Neural crest cell (in vitro differentiated cells): Measurements from ENCODE around the gene FUBP3. TPM values are rescaled to one million over a fixed set of nuclear protein-coding genes. Genes with fewer than 3 reads are reported as not detected.

Experiments used
- DNase-seq: peaks from one replicate; pipeline ENCODE4 v3.0.0; 2021; ENCODE audit warnings: low read depth, mixed read lengths, low spot score
- H3K27ac Mint-ChIP-seq: one replicate; pipeline ENCODE4 v1.8.0; 2021; ENCODE audit warnings: mild to moderate bottlenecking, mixed read lengths; ENCODE audit not compliant: unreplicated experiment
- H3K27me3 Mint-ChIP-seq: 2 replicates; pipeline ENCODE4 v1.8.0; 2021; ENCODE audit warnings: low read depth, mild to moderate bottlenecking, mixed read lengths
- H3K36me3 Mint-ChIP-seq: 2 replicates; pipeline ENCODE4 v1.8.0; 2021; ENCODE audit warnings: low read depth, mild to moderate bottlenecking, mixed read lengths
- H3K4me1 Mint-ChIP-seq: 2 replicates; pipeline ENCODE4 v1.8.0; 2021; ENCODE audit warnings: mixed read lengths
- H3K4me3 Mint-ChIP-seq: one replicate; pipeline ENCODE4 v1.8.0; 2021; ENCODE audit warnings: mild to moderate bottlenecking, mixed read lengths
- H3K9me3 Mint-ChIP-seq: 2 replicates; pipeline ENCODE4 v1.8.0; 2021; ENCODE audit warnings: mixed read lengths
- total RNA-seq: library from RNA; stranded (reverse); gene quantifications from 2 replicates; pipeline ENCODE4 v1.2.1, GENCODE V29; 2021
- TF ChIP-seq, protein P1 (sequence below): fragments of 200-600 bp; sonication (generic); conservative IDR thresholded peaks from 2 replicates; pipeline ENCODE4 v1.5.0; 2021; ENCODE audit warnings: antibody characterized with exemption, mild to moderate bottlenecking

Gene FUBP3
- total RNA-seq, 1 donor from 2014 or later, result 67.7 TPM

GRCh38 chr9:130548103-130548502, 31.3 kb upstream of the FUBP3 start:
- Mint-ChIP-seq H3K4me3 (no peak overlapping the region), H3K36me3 (peaks cover 3% of the 10 kb centered on the region), H3K4me1 (peaks cover 11% of the 10 kb centered on the region), H3K27me3 (peaks cover 6% of the 10 kb centered on the region), H3K27ac (no peak overlapping the region), H3K9me3 (peaks cover 2% of the 10 kb centered on the region)
- TF ChIP-seq, protein P1, sequence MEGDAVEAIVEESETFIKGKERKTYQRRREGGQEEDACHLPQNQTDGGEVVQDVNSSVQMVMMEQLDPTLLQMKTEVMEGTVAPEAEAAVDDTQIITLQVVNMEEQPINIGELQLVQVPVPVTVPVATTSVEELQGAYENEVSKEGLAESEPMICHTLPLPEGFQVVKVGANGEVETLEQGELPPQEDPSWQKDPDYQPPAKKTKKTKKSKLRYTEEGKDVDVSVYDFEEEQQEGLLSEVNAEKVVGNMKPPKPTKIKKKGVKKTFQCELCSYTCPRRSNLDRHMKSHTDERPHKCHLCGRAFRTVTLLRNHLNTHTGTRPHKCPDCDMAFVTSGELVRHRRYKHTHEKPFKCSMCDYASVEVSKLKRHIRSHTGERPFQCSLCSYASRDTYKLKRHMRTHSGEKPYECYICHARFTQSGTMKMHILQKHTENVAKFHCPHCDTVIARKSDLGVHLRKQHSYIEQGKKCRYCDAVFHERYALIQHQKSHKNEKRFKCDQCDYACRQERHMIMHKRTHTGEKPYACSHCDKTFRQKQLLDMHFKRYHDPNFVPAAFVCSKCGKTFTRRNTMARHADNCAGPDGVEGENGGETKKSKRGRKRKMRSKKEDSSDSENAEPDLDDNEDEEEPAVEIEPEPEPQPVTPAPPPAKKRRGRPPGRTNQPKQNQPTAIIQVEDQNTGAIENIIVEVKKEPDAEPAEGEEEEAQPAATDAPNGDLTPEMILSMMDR, result no peak
- DNase-seq, result no peak

DNA sequence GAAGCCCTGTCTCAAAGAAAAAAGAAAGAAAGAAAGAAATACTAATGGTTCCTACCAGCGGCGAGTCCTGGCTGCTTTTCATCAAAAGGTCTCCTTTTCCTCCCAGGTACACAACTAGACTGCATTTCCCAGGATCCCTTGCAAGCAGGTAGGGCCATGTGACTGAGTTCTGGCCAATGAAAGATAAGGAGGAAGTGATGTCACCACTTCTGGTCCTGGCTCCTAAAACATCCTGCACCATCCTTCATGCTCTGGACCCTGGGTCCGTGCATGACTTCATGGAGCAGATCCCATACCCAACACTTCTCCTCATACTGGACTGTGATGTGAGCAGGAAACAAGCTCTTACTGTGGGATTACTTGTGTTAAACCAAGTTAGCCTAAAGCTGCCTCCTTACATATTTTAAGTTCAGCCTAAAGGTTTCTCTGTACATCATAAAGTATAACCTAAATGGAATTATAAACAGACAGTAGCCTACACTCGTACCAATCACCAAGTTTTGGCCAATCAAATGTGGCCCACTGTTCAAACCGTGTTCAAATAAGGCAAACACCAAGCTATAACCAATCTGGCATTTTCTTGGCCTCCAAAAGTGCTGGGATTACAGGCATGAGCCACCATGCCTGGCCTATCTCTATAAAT, 30.2 kb upstream of the FUBP3 start:
- Mint-ChIP-seq H3K4me1 (no peaks in the 10 kb centered on the region), H3K4me3 (no peak overlapping the region)

DNA sequence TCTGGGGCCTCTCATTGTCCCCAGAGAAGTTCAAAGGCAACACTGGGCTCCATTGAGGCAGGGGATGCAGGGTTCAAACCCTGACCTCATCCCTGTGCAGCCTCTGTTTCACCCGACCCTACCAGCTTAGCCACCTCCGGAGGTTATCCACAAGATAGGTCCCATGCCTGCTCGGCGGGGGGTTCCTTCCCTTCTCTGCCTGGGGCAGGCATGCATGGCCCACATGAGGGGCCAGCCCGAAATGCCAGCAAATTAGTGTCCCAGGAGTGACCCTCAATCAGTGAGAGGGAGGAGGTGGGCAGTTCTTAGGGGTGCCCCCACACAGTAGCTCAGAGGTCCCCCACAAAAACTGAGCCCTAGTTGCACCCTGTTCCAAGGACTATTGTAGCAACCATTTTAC, 24.8 kb upstream of the FUBP3 start:
- TF ChIP-seq, protein P1, result no peak
- no peaks in the 10 kb centered on the region for H3K36me3 Mint-ChIP-seq
- H3K9me3 Mint-ChIP-seq, result no peaks in the 10 kb centered on the region
- no peak overlapping the region for H3K4me3 Mint-ChIP-seq
- H3K4me1 Mint-ChIP-seq, result no peaks in the 10 kb centered on the region
- no peak overlapping the region for H3K27ac Mint-ChIP-seq
- no peaks in the 10 kb centered on the region for H3K27me3 Mint-ChIP-seq
- no peak for DNase-seq

More for the DNA sequence above, 30.2 kb upstream of the FUBP3 start:
- Mint-ChIP-seq H3K27ac (no peak overlapping the region), H3K36me3 (peaks cover 3% of the 10 kb centered on the region), H3K27me3 (no peaks in the 10 kb centered on the region), H3K9me3 (peaks cover 2% of the 10 kb centered on the region)
- no peak for DNase-seq
- TF ChIP-seq, protein P1, result no peak

DNA sequence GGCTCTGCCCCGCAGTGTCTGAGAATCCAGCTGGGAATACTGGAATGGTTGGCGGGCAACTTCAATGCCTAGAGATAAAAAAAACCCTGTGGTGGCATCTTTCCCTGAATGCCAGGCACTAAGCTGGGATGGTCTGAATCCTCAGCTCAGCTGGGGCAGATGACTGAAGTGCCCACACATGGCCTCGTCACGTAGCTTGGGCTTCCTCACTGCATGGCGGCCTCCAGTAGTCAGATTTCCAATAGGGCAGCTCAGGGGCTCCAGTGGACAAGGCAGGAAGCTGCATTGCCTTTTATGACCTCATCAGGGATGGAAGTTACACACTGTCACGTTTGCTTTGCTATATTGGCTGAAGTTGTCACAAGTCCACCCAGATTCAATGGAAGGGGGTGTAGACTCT, 24.3 kb upstream of the FUBP3 start:
- Mint-ChIP-seq H3K27ac (no peak overlapping the region), H3K4me3 (no peak overlapping the region), H3K27me3 (no peaks in the 10 kb centered on the region), H3K4me1 (no peaks in the 10 kb centered on the region), H3K36me3 (no peaks in the 10 kb centered on the region), H3K9me3 (no peaks in the 10 kb centered on the region)
- TF ChIP-seq, protein P1, result no peak
- DNase-seq, result no peak

DNA sequence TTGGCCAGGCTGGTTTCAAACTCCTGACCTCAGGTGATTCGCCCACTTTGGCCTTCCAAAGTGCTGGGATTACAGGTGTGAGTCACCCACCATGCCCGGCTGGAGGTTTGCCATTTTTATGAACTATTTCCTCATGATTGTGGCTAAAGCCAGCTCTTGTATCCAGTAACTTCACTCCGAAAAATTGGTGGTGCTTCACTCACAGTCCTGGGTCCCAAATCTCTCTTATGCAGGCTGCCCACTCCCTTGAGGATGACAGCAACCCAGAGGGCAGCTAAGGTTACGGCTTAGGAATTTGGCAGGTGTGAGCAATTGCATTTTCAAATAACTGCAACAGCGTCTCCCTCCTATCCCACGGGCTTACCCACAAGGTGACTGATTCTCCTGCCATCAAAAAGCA, 23.4 kb upstream of the FUBP3 start:
- H3K27me3 Mint-ChIP-seq, result no peaks in the 10 kb centered on the region
- H3K4me3 Mint-ChIP-seq, result no peak overlapping the region
- H3K36me3 Mint-ChIP-seq, result no peaks in the 10 kb centered on the region
- H3K27ac Mint-ChIP-seq, result peak overlapping the region; percentile 78
- no peak for DNase-seq
- no peaks in the 10 kb centered on the region for H3K4me1 Mint-ChIP-seq
- H3K9me3 Mint-ChIP-seq, result no peaks in the 10 kb centered on the region
- TF ChIP-seq, protein P1, result no peak
